ENCODE data around the gene NELFB.

The NELFB gene

GRCh38 chr9:137275588-137276472, 20.7 kb downstream of the NELFB start:
- no peak for DNase-seq (ENCODE audit: low read depth)
- H3K4me3 ChIP-seq (ENCODE audit: low read length): no peak overlapping the region
- TF ChIP-seq CTCF (conservative IDR thresholded peaks at IDR 0.05; ENCODE audit: low read depth, low read length): no peak

GRCh38 chr9:137276473-137277328, 21.6 kb downstream of the NELFB start:
- peak overlapping the region; percentile 65 for H3K4me3 ChIP-seq (ENCODE audit: low read length)
- no peak for DNase-seq (ENCODE audit: low read depth)
- no peak for TF ChIP-seq CTCF (conservative IDR thresholded peaks at IDR 0.05; ENCODE audit: low read depth, low read length)

GRCh38 chr9:137277329-137278041, 22.4 kb downstream of the NELFB start, which contains the start of gene TOR4A:
TOR4A (plus strand) TSS chr9:137277726; CDS start chr9:137278690, 964 bp downstream.
- DNase-seq (ENCODE audit: low read depth): peak; percentile 59
- TF ChIP-seq CTCF (conservative IDR thresholded peaks at IDR 0.05; ENCODE audit: low read depth, low read length): peak; percentile 43
- H3K4me3 ChIP-seq (ENCODE audit: low read length): peak within 1 kb of the TSS; percentile 65

- DNase-seq (ENCODE audit: low read depth): no peak
- no peak for TF ChIP-seq CTCF (conservative IDR thresholded peaks at IDR 0.05; ENCODE audit: low read depth, low read length)
- H3K4me3 ChIP-seq (ENCODE audit: low read length): peak overlapping the region; percentile 65
Measured at GRCh38 chr9:137278061-137278701, 23.1 kb downstream of the NELFB start.

- no peak for TF ChIP-seq CTCF (conservative IDR thresholded peaks at IDR 0.05; ENCODE audit: low read depth, low read length)
- no peak for DNase-seq (ENCODE audit: low read depth)
- H3K4me3 ChIP-seq (ENCODE audit: low read length): peak overlapping the region; percentile 65
Measured at GRCh38 chr9:137278721-137279711, 23.9 kb downstream of the NELFB start.
